Mammary epithelial cell (primary cell): Measurements from ENCODE around the gene IGFN1.

Experiments used
- EZH2 ChIP-seq: IDR thresholded peaks from 2 replicates; pipeline ENCODE4 v1.6.1; 2012; ENCODE audit warnings: low read length, inconsistent platforms, borderline replicate concordance
- TF ChIP-seq, protein P1 (sequence below), 2 donors: IDR thresholded peaks in 1 of 2; conservative IDR thresholded peaks in 1 of 2; 2 replicates each; pipeline ENCODE4 v1.5.1; 2011 to 2012; ENCODE audit warnings: inconsistent platforms in 2 of 2, low read length in 2 of 2, mild to moderate bottlenecking in 2 of 2, control low read depth in 1 of 2, low read depth in 1 of 2; ENCODE audit not compliant: insufficient read depth in 1 of 2; ENCODE audit errors: extremely low read depth in 1 of 2

DNA sequence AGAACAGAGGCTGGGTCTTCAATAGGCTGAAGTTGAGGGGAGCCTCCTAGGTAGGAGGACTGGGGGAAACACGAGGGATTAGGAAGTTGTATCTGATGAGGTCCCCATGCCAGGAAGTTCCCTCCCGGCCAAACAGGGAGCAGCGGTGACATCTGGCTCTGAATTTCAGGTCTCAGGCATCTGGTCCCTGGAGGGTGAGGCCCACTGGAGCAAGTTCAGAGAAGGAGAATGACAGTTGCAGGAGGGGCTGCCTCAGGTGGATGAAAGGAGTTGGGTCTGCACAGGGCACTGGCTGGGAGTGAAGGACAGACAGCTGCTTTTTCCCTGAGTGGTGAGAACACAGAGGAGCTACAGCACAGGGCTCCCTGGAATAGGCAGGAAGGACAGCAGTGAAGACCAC lies 45.5 kb upstream of the IGFN1 start:
- TF ChIP-seq, protein P1, sequence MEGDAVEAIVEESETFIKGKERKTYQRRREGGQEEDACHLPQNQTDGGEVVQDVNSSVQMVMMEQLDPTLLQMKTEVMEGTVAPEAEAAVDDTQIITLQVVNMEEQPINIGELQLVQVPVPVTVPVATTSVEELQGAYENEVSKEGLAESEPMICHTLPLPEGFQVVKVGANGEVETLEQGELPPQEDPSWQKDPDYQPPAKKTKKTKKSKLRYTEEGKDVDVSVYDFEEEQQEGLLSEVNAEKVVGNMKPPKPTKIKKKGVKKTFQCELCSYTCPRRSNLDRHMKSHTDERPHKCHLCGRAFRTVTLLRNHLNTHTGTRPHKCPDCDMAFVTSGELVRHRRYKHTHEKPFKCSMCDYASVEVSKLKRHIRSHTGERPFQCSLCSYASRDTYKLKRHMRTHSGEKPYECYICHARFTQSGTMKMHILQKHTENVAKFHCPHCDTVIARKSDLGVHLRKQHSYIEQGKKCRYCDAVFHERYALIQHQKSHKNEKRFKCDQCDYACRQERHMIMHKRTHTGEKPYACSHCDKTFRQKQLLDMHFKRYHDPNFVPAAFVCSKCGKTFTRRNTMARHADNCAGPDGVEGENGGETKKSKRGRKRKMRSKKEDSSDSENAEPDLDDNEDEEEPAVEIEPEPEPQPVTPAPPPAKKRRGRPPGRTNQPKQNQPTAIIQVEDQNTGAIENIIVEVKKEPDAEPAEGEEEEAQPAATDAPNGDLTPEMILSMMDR (conservative IDR thresholded peaks at IDR 0.05 in 1 of 2, IDR thresholded peaks at IDR 0.05 in 1 of 2; ENCODE audit: extremely low read depth in 1 of 2, insufficient read depth in 1 of 2, low read depth in 1 of 2, low read length in 2 of 2) = no peak
- TF ChIP-seq EZH2 = no peak
